AG09319 (cell line): ENCODE data around the gene TMEM119.
"Not testable (repeated sequence)": the region's sequence is repeated elsewhere in the genome, so short reads cannot be mapped to it uniquely, and the experiment has no call there.

ENCODE experiments used
- DNase-seq: peaks from one replicate; pipeline ENCODE4 v3.0.0-alpha.2; 2010; ENCODE audit warnings: low read depth; ENCODE audit errors: extremely low read depth
- TF ChIP-seq, protein P1 (sequence below): IDR thresholded peaks from 2 replicates; pipeline ENCODE4 v1.5.1; 2011; ENCODE audit warnings: low read depth, mild to moderate bottlenecking, inconsistent platforms, low read length, moderate library complexity

The TMEM119 gene

DNA sequence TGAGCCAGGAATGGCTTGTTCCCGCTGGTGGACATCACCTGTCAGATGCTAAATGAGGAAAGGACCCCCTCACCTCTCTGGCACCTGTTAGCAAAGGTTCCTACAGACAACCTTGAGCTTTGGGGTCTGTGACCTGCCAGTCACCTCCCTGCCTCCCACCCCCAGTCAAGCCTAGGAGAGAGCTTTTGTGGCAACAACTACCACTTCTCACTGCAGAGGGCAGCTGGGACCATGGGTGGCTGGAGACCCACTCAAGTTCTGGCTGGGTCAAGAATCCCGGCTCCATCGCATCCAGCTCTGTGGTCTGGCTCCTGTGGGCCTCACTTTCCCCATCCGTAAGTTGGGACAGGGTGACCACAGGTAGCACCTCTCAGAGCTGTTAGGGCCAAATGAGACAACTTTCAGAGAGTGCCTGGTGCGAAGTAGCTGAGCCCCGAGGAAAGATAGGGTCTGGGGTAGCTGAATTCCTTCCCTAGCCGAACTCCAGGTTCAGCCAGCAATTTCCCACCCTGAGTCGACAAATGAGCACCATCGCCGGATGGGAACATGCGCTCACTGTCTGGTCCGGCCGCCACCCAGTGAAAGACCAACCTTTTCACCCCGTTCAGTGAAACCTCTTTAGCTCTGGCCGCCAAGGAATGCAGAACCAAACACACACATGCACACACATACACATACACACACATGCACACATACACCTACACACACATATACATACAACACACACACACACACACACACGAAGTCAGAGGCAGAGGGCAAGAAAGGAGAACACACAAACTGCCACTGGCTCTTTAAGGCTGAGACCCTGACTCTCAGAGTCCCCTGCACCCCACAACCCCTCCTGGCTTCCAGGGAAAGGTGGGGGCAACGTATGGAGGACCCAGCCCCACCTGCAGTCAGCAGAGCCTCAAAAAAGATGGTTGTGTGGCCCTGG lies 1.9 kb downstream of the TMEM119 start:
- DNase-seq, result no peak
- TF ChIP-seq, protein P1, sequence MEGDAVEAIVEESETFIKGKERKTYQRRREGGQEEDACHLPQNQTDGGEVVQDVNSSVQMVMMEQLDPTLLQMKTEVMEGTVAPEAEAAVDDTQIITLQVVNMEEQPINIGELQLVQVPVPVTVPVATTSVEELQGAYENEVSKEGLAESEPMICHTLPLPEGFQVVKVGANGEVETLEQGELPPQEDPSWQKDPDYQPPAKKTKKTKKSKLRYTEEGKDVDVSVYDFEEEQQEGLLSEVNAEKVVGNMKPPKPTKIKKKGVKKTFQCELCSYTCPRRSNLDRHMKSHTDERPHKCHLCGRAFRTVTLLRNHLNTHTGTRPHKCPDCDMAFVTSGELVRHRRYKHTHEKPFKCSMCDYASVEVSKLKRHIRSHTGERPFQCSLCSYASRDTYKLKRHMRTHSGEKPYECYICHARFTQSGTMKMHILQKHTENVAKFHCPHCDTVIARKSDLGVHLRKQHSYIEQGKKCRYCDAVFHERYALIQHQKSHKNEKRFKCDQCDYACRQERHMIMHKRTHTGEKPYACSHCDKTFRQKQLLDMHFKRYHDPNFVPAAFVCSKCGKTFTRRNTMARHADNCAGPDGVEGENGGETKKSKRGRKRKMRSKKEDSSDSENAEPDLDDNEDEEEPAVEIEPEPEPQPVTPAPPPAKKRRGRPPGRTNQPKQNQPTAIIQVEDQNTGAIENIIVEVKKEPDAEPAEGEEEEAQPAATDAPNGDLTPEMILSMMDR, result no peak

DNA sequence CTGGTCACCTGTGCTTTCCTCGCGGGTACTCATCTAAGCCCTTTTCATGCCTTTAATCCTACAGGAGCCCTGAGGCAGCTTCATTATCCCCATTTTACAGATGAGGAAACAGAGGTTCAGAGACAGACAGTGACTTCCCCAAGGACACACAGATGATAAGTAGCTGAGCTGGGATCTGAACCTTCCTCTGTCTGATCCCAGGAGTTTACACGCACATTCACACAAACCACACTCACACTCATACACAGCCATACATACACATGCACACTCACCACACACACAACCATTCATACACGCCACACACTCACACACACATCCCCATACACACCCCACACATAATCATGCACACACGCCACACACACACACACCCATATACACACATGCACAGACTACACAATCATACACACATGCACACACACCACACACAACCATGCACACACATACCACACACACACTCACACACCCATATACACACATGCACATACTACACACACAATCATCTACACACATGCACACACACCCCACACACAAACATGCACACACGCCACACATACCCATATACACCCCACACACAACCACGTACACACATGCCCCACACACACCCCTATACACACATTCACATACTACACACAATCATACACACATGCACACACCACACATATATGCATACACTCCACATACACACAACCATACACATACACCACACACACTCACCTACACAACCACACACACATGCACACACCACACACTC lies 2.7 kb downstream of the TMEM119 start:
- TF ChIP-seq, protein P1, result no peak
- no peak for DNase-seq

DNA sequence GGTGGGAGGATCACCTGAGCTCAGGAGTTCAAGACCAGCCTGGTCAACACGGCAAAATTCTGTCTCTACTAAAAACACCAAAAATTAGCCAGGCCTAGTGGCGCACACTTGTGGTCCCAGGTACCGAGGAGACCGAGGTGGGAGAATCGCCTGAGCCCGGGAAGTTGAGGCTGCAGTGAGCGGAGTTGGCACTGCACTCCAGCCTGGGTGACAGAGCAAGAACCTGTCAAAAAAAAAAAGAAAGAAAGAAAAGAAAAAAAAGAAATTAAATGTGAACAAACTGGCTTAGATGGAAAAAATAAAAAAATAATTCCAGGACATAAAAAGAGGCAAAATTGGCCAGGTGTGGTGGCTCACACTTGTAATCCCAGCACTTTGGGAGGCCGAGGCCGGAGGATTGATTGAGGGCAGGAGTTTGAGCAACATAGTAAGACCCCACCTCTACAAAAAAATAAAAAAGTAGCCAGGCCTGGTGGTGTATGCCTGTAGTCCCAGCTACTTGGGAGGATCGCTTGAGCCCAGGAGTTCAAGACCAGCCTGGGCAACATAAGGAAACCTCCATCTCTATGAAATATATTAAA lies 3.5 kb downstream of the TMEM119 start:
- TF ChIP-seq, protein P1, result no peak
- no peak for DNase-seq

DNA sequence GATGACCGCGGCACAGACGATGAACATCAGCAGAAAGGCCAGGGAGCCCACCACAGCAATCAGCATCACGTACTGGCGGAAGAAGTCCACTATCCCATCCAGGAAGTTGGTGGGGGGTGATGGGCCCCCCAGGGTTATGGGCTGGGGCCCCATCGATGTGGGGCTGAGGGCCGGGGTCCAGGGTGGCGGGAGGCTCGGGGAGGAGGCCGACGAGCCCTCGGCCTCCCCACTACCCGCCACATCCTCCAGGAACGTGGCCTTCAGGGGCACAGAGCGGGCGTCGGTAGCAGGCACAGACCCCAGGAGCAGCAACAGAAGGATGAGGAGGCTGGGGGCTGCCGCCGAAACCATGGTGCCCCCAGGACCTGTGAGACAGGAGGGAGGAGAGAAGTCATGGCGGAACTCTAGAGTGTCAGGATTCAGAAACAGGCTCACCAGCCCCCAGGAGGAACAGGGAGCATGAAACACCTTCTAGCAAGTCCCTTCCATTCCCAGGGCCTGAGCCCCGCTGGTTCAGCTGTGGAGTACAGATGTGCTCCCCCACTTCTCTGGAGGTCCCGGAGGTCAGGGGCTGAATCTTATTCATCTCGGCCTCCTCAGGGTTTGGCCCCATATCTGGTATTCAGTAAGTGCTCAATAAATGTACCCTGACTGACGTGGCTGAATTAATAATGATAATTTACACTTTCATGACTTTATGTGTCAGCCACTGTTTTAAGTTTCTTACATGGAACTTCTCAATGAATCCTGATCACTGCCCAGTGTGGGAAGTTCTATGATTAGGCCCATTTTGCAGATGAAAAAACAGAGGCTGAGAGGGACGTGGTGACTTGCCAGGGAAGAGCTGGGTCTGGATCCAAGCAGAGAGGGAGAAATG lies 5.6 kb downstream of the TMEM119 start:
- TF ChIP-seq, protein P1, result no peak
- DNase-seq, result no peak

DNA sequence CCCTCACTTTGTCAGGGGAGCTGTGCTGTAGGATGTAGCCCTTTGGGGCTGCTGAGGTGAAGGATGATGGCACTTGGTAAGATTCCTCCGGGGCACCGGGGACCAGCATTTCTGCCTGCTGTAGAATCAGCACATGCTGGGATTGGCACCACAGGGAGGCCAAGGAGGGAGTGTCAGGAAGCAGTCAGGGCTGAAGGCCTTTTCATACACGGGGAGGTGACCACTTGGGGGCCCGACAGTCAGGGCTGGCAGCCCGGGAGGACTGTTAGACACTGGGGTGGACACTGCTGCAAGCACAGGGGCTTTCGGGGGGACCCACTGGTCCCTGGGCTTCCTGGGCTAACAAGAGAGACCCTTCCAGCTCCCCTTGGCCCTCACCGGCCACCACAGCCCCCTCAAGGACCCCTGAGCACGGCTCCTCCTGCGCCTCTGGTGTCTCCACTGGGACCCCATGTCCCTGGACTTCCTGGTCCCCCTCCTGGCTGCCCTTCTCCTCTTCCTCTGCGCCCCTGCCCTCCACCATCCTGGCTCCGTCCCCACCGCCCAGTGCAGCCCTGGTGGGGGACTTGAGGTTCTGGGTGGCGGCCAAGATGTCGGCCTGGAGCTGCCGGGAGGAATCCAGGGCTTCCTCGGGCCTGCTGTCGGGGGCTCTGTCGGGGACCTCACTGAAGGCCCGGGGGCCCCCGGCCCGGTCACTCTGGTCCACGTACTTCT lies 6.5 kb downstream of the TMEM119 start:
- TF ChIP-seq, protein P1, result no peak
- no peak for DNase-seq

DNA sequence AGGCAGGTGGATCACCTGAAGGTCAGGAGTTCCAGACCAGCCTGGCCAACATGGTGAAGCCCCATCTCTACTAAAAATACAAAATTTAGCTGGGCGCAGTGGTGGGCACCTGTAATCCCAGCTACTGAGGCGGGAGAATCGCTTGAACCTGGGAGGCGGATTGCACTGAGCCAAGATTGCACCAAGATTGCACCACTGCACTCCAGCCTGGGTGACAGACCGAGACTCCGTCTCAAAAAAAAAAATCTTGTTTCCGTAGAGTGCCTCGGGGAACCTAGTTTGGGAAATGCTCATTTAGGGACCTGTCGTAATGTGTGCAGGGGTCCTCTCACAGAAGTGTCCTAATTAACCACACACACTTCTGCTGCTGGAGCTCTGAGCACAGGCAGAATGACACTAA lies 7.4 kb downstream of the TMEM119 start:
- DNase-seq, result not testable (repeated sequence)
